Activated CD4-positive, alpha-beta T cell treated with anti-CD3 and anti-CD28 coated beads, Interleukin-2, amount 50 U/mL, for 24 hours (primary cell): ENCODE results near the gene CITED1.

Source experiments
- DNase-seq, 2 donors: peaks; one replicate each; pipeline ENCODE4 v3.0.0-alpha.2; 2020; ENCODE audit warnings: low read depth in 1 of 2, low spot score in 1 of 2

The CITED1 gene

DNA sequence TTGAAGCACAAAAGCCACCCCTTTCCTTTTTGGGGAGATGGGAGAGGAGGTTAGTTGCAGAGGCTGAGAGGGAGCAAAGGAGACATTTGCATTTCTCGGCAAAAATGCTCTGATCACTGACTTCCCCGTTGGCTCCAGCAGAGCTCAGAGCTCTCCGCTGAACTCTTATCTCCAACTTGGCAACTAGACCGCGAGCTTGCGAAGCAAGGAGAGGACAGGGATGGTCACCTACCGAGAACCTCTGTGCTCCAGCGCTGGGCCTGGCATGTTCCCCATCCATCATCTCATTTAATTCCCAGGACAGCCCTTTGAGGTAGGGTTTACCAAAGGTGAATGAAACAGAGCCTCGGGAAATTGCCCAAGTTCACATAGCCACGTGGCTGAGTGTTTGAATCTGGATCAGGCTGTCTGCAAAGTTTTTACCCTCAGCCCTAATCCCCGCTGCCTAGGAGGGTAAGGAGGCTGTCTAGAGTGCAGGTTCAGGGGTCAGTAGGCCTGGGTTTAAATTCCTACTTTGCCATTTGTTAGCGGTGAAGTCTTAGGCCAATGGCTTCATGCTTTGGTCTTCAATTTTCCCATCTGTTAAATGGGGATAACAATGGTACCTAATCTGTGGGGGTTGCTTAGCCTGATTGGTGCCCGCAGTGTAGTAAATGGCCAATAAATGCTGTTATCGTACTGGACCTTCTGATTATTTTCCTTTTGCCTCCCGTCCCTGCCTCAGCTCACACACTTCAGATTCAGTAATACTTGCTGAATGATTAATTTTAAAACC lies 3.8 kb upstream of the CITED1 start:
- no peak for DNase-seq

GRCh38 chrX:72308566-72309296 lies 3.0 kb upstream of the CITED1 start:
- peak in 1 of 2 donors; percentile 12 for DNase-seq

DNA sequence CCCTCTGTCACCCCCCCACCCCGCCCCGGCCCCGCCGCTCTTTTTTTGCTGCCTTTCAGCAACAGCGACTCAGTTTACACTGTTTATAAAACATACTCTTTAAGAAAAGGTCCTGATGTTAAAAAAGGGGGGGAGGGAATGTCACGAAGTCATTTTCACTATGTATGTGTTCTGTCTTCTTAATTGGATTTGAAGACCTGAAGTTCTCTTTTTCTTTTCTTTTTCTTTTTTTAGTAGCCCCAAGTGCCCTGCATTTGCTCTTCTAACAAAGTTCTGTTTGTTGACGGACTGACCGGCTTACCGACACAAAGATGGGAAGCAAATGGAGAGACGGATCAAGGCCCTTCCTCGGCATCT lies 2.5 kb upstream of the CITED1 start:
- DNase-seq, result no peak

DNA sequence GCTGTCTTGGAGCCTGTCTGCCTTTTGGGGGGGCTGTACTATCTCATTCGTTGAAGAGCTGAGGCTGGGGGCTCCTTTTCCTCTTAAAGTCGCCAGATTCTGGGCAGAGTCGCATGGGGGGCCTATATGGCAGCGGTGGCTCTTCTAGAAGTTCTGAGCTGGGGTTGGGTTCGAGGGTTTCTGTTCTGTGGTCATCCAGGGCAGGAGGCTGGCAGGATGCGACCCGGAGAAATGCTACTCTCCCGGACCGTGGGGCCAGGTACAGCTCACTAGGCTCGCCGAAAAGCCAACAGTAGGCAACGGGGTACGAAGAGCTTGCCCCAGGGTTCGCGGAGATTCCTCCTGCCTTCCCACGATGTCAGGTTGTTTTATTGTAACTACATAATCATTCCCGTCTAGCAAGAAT lies 1.9 kb upstream of the CITED1 start:
- DNase-seq, result no peak

- DNase-seq, result peak in 1 of 2 donors; percentile 4
Observed at GRCh38 chrX:72306851-72307645, 1.3 kb upstream of the CITED1 start.

DNA sequence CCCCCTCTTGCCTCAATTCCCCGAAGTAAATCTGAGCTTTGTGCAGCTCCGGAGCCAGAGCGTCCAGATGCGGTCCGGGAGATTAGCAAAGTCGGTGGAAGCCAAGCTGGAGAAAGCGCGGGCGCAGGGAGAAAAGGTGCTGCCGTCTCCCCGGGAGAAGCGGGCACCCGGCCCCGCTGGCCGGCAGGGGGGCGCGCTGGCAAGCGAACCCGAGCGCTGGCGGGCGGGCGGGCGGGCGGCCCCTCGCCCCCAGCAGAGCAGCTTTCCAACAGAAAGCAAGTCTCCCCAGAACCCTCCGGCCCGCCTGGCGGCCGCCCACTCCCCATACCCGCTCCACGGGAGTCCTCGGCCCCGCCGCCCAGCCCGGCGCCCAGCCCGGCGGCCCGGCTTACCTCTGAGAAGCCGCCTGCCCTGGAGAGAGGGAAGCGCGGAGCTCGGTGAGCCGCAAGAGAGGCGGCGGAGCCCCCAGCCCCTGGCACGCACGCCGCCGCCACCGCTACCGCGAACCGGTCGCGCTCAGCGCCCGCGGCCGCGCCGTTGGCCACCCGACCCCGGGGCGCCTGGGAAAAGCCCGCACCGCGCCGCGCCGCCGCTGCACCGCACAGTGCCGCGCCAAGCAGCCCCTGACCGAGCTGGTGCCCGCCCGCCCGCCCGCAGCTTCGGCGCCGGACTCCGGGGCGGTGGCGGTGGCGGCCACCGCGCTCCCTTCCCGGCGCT lies 529 bp upstream of the CITED1 start:
- DNase-seq, result no peak

DNA sequence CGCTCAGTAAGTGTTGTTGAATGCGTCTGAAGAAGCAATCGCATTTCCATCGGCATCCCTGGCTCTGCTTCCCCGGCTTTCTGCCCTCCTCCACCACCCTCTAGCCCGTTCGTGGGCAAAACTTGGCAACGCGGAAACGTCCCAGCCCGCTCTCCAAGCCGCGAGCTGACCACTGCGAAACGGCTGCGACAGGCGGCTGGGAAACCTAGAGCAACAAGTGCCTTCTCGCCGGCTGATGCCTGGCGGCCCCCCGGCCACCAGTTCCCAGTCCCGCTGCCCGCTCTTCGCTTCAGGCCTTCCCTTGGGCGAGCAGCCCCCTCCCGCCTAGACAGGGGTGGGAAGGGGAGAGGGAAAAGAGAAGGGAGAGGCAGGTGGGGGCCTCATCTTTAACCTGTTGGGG lies 837 bp downstream of the CITED1 start:
- no peak for DNase-seq

DNA sequence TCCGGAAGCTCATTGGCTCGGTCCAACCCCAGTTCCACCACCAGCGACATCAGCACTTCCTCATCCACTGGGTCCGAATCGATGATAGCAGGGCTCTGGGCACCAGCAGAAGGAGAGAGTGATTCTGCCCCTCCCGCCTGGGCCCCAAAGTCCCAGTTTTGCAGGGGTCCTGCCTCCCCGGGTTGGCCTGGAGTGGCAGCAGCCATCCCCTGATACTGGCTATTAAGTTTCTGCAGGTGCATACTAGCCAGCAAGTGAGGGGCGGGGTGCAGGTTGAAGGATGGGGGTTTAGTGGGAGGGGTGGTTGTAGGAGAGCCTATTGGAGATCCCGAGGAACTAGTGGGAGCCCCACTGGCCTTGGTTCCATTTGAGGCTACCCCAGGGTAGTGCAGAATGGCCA lies 3.9 kb downstream of the CITED1 start:
- DNase-seq, result no peak

DNA sequence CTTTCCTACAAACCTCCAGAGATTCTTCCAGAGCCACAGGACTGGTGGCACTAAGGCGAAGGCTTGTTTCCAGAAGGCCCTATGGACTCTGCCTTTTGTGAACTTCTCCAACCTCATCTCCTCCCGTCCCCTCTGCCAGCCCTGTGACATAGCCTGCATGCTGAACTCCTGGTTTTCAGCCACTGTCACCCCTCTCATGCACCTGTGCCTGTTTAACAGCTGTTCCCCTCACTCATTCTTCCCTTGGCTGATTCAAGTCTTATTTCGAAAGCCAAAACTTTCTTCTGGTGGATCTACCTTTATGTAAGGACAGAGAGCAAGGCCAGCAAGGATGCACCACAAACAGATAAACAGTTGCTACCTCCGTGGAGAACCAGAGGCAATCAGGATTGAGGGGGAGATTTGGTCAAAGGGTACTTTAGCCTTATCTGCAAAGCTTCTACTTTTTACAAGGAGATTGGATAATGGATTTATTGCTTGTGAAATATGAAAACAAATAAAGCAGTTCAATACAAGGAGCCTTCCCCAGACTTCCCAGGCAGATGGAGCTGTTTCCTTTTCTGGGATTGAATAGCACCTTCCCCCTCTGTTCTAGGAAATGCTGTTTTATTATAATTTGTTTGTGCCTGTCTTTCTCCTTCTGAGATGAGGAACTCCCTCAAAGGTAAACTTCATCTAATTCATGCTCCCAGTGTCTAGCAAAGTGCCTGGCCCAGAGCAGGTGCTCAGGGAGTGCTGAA lies 5.7 kb downstream of the CITED1 start:
- no peak for DNase-seq

DNA sequence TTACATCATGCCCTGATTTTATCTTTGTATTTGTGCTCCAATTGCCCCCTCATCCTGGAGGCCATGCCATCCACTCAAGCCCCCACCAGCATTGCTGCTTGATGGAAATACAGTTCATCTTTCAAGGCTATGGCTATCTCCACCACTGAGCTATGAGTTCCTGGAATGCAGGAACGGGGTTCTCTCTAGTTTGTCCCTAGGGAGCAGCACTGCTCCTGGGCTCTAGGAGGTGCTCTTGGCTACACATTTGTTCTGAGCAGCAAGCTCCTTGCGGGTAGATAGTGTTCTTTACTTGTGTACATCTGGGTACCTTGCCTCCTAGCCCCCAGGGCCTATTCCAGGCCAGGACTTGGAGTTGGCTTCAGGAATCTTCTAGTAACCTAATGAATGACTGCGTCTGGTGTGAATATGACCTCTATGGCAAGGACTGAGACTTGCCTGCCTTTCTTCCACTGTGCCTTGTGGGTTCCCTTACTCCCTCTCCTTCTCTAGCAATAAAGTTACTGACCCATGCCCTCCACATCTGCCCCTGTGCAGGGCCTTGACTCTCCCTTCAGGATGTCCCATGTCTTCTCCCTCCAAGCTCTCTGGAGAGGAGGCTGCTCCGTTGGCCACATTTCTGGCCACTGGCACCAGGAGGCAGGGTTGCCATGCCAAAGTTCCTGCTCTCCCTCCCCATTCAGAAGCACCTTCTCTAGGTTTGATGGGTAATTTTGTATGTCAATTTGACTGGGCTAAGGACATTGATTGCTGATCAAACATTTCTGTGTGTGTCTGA lies 7.6 kb downstream of the CITED1 start:
- no peak for DNase-seq

GRCh38 chrX:72296991-72297390 lies 8.7 kb downstream of the CITED1 start:
- no peak for DNase-seq

- DNase-seq, result no peak
Observed at GRCh38 chrX:72295745-72296144, 10.0 kb downstream of the CITED1 start.

- DNase-seq, result no peak
Observed at GRCh38 chrX:72294497-72294896, 11.2 kb downstream of the CITED1 start.

GRCh38 chrX:72282302-72282701 lies 23.4 kb downstream of the CITED1 start:
- DNase-seq, result no peak

DNA sequence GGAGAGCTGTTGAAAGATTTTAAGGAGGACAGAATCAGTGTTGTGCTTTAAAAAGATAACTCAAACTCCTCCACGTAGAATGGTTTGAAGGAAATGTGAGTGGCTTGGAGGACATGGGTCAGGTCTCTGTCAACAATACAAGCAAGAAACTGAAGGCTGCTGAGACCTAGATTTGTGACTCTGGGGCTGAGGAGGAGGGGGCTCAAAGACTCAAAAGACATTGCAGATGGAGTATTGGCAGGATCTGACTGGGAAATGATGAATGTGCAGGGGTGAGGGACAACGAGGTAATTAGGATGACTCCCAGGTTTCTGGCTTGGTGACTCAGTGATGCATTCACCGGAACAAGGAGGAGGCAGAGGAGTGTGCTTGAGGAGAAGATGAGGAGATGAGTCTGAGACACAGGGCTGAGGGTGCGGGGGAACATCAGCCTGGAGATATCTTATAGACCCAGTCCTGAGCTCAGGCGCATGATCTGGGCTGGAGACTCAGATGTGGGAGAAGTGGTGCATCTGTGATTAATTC lies 25.3 kb downstream of the CITED1 start:
- no peak for DNase-seq

- DNase-seq, result no peak
Observed at GRCh38 chrX:72276478-72276953, 29.2 kb downstream of the CITED1 start.

DNA sequence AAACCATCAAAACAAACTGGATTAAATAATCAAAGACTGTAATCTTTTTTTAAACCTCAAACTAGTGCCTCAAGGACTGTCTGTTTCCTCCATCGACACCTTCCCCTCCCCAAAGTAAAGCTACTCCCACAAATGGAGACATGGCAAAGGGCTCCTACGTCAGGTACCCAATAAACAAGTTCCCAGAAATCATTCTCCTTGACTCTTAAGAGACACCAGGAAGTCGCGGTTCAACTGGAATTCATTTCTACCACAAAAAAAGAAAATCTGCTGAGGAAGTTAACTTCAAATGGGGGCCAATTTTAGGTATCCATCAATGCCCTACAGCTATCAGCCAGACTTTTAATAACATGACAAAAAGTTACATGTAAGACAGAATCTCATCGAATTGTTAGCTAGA lies 31.2 kb downstream of the CITED1 start:
- no peak for DNase-seq

DNA sequence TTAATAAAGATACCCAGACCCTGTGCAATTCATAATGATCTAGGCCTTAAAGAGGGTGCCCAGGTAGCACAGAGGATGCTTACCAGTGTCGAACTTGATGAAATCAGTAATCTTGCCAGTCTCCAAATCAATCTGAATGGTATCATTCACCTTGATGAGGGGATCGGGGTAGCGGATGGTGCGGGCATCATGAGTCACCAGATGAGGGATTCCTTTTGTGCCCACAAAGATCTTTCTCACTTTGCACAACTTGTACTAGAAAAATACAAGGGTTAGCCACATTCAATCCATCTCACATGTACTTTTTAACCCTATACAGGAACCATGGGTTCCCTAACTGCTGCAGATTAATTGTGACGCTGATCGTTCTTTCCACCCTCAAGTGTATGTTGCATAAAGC lies 32.0 kb downstream of the CITED1 start:
- DNase-seq, result no peak

GRCh38 chrX:72272868-72273267 lies 32.8 kb downstream of the CITED1 start:
- no peak for DNase-seq
